HEK293 (cell line): ENCODE data around the gene LPIN1.

Source experiments
- CTCF ChIA-PET: fragments of 350-600 bp; formaldehyde crosslinking; extraction: SDS; loops from one replicate; lab custom pipeline; 2021; ENCODE audit warnings: antibody characterized with exemption; lab: Yijun Ruan, JAX
- POLR2A ChIA-PET: fragments of 300-600 bp; formaldehyde crosslinking; extraction: SDS; loops from one replicate; lab custom pipeline; 2020; ENCODE audit warnings: antibody characterized with exemption, inconsistent platforms; lab: Yijun Ruan, JAX
- H3K27ac ChIP-seq: fragments of 200-500 bp; sonication (Bioruptor generic); 2 replicates; pipeline ENCODE4 v1.5.1; 2014; ENCODE audit warnings: low read depth, low read length, control low read depth, inconsistent platforms; ENCODE audit errors: extremely low read depth
- H3K36me3 ChIP-seq, 2 experiments: fragments of 200-500 bp in 1 of 2; sonication (Bioruptor generic) in 1 of 2; 1 replicate in 1 of 2; 2 replicates in 1 of 2; pipeline ENCODE4 v1.5.1; 2014 to 2017; ENCODE audit warnings: inconsistent platforms in 2 of 2, low read length in 2 of 2; ENCODE audit not compliant: control insufficient read depth in 2 of 2, insufficient read depth in 1 of 2
- H3K4me1 ChIP-seq: fragments of 200-500 bp; sonication (Bioruptor generic); 2 replicates; pipeline ENCODE4 v1.5.1; 2014; ENCODE audit warnings: mild to moderate bottlenecking, low read length, inconsistent platforms; ENCODE audit not compliant: control insufficient read depth, insufficient read depth
- H3K4me3 ChIP-seq: 2 replicates; pipeline ENCODE4 v1.5.1; 2011; ENCODE audit warnings: low read depth, mild to moderate bottlenecking, control low read depth, low read length, moderate library complexity
- H3K9me3 ChIP-seq: fragments of 200-500 bp; sonication (Bioruptor generic); 2 replicates; pipeline ENCODE4 v1.5.1; 2014; ENCODE audit warnings: low read depth, low read length, inconsistent platforms; ENCODE audit not compliant: control insufficient read depth, insufficient read depth
- BCL11B ChIP-seq: fragments of 450-650 bp; formaldehyde crosslinking; IDR thresholded peaks from 2 replicates; pipeline ENCODE4 v1.5.1; 2016; ENCODE audit warnings: low read depth, missing biosample characterization, missing genetic modification characterization
- EGR2 ChIP-seq: fragments of 450-650 bp; formaldehyde crosslinking; IDR thresholded peaks from 2 replicates; pipeline ENCODE4 v1.5.1; 2016; ENCODE audit warnings: low read depth, missing biosample characterization, missing genetic modification characterization
- GLIS2 ChIP-seq: fragments of 450-650 bp; formaldehyde crosslinking; IDR thresholded peaks from 2 replicates; pipeline ENCODE4 v1.5.1; 2016; ENCODE audit warnings: missing biosample characterization, missing genetic modification characterization
- KLF7 ChIP-seq: fragments of 450-650 bp; formaldehyde crosslinking; IDR thresholded peaks from 2 replicates; pipeline ENCODE4 v1.5.1; 2016; ENCODE audit warnings: missing biosample characterization, missing genetic modification characterization, borderline replicate concordance
- PRDM1 ChIP-seq: fragments of 450-650 bp; formaldehyde crosslinking; IDR thresholded peaks from 2 replicates; pipeline ENCODE4; 2016; ENCODE audit warnings: missing biosample characterization, missing genetic modification characterization
- PRDM10 ChIP-seq: fragments of 450-650 bp; formaldehyde crosslinking; IDR thresholded peaks from 2 replicates; pipeline ENCODE4 v1.5.1; 2016; ENCODE audit warnings: missing biosample characterization, missing genetic modification characterization
- SP2 ChIP-seq: fragments of 450-650 bp; formaldehyde crosslinking; IDR thresholded peaks from 2 replicates; pipeline ENCODE4 v1.5.1; 2016; ENCODE audit warnings: missing biosample characterization, missing genetic modification characterization
- SP3 ChIP-seq: fragments of 450-650 bp; formaldehyde crosslinking; IDR thresholded peaks from 2 replicates; pipeline ENCODE4 v1.5.1; 2016; ENCODE audit warnings: missing biosample characterization, missing genetic modification characterization
- ZBTB17 ChIP-seq: fragments of 450-650 bp; formaldehyde crosslinking; IDR thresholded peaks from 2 replicates; pipeline ENCODE4 v1.5.1; 2016; ENCODE audit warnings: missing biosample characterization, missing genetic modification characterization
- ZFP69B ChIP-seq: fragments of 450-650 bp; formaldehyde crosslinking; IDR thresholded peaks from 2 replicates; pipeline ENCODE4 v1.5.1; 2016; ENCODE audit warnings: missing biosample characterization, missing genetic modification characterization
- ZIC2 ChIP-seq: fragments of 450-650 bp; formaldehyde crosslinking; IDR thresholded peaks from 2 replicates; pipeline ENCODE4 v1.5.1; 2016; ENCODE audit warnings: missing biosample characterization, missing genetic modification characterization
- ZNF10 ChIP-seq: fragments of 450-650 bp; formaldehyde crosslinking; IDR thresholded peaks from 2 replicates; pipeline ENCODE4 v1.5.1; 2017; ENCODE audit warnings: missing biosample characterization, missing genetic modification characterization
- ZNF114 ChIP-seq: fragments of 450-650 bp; formaldehyde crosslinking; IDR thresholded peaks from 2 replicates; pipeline ENCODE4 v1.5.0; 2017; ENCODE audit warnings: missing biosample characterization, missing genetic modification characterization
- ZNF19 ChIP-seq: fragments of 450-650 bp; formaldehyde crosslinking; IDR thresholded peaks from 2 replicates; pipeline ENCODE4; 2016; ENCODE audit warnings: missing biosample characterization, missing genetic modification characterization, low read depth
- ZNF202 ChIP-seq: fragments of 450-650 bp; formaldehyde crosslinking; IDR thresholded peaks from 2 replicates; pipeline ENCODE4 v1.5.1; 2016; ENCODE audit warnings: missing biosample characterization, missing genetic modification characterization, borderline replicate concordance
- ZNF354C ChIP-seq: fragments of 450-650 bp; formaldehyde crosslinking; IDR thresholded peaks from 2 replicates; pipeline ENCODE4 v1.5.1; 2016; ENCODE audit warnings: missing biosample characterization, missing genetic modification characterization, low read depth, borderline replicate concordance
- ZNF366 ChIP-seq: fragments of 450-650 bp; formaldehyde crosslinking; conservative IDR thresholded peaks from 2 replicates; pipeline ENCODE4 v1.5.1; 2016; ENCODE audit warnings: missing biosample characterization, missing genetic modification characterization
- ZNF549 ChIP-seq: fragments of 450-650 bp; IDR thresholded peaks from 2 replicates; pipeline ENCODE4 v1.5.1; 2018; ENCODE audit warnings: missing biosample characterization, missing genetic modification characterization, mild to moderate bottlenecking, inconsistent platforms, moderate library complexity
- ZNF558 ChIP-seq: fragments of 450-650 bp; formaldehyde crosslinking; IDR thresholded peaks from 2 replicates; pipeline ENCODE4 v1.5.1; 2016; ENCODE audit warnings: missing biosample characterization, missing genetic modification characterization
- ZNF621 ChIP-seq: fragments of 450-650 bp; formaldehyde crosslinking; IDR thresholded peaks from 2 replicates; pipeline ENCODE4 v1.5.1; 2017; ENCODE audit warnings: missing biosample characterization, missing genetic modification characterization
- ZNF639 ChIP-seq: fragments of 450-650 bp; formaldehyde crosslinking; IDR thresholded peaks from 2 replicates; pipeline ENCODE4 v1.5.1; 2016; ENCODE audit warnings: missing biosample characterization, missing genetic modification characterization
- ZNF654 ChIP-seq: fragments of 450-650 bp; formaldehyde crosslinking; IDR thresholded peaks from 2 replicates; pipeline ENCODE4 v1.5.1; 2016; ENCODE audit warnings: low read depth, missing biosample characterization, missing genetic modification characterization
- ZNF785 ChIP-seq: fragments of 450-650 bp; formaldehyde crosslinking; IDR thresholded peaks from 2 replicates; pipeline ENCODE4 v1.5.1; 2016; ENCODE audit warnings: missing biosample characterization, missing genetic modification characterization
- ZNF792 ChIP-seq: fragments of 450-650 bp; formaldehyde crosslinking; IDR thresholded peaks from 2 replicates; pipeline ENCODE4 v1.5.1; 2016; ENCODE audit warnings: missing biosample characterization, missing genetic modification characterization
- ZNF830 ChIP-seq: fragments of 450-650 bp; IDR thresholded peaks from 2 replicates; pipeline ENCODE4 v1.5.0; 2018; ENCODE audit warnings: missing biosample characterization, missing genetic modification characterization, low read depth, mild to moderate bottlenecking, moderate library complexity
- ZNF837 ChIP-seq: fragments of 450-650 bp; formaldehyde crosslinking; IDR thresholded peaks from 2 replicates; pipeline ENCODE4 v1.5.1; 2016; ENCODE audit warnings: missing biosample characterization, missing genetic modification characterization
- ZXDB ChIP-seq: fragments of 450-650 bp; formaldehyde crosslinking; IDR thresholded peaks from 2 replicates; pipeline ENCODE4 v1.5.1; 2016; ENCODE audit warnings: missing biosample characterization, missing genetic modification characterization

Gene LPIN1

GRCh38 chr2:11761259-11761658 lies 14.8 kb downstream of the LPIN1 start:
- ChIA-PET POLR2A (no interaction called here), CTCF (interaction anchor here (1.1 to 1.2 kb wide), 2 partner anchors 23 to 68 kb away, joined by 4 read pairs; no protein-coding TSS in a partner anchor)
- TF ChIP-seq ZNF654 (tag by site-specific recombination) (no peak), ZNF621 (no peak), ZNF549 (tag by site-specific recombination) (no peak), ZNF19 (tag by site-specific recombination) (no peak), GLIS2 (tag by site-specific recombination) (no peak), ZNF10 (no peak), ZNF114 (tag by site-specific recombination) (no peak), ZNF785 (tag by site-specific recombination) (no peak), ZNF639 (no peak), ZNF354C (tag by site-specific recombination) (no peak), EGR2 (no peak), PRDM1 (tag by site-specific recombination) (no peak), KLF7 (tag by site-specific recombination) (no peak), ZNF830 (tag by site-specific recombination) (no peak), ZBTB17 (no peak), PRDM10 (tag by site-specific recombination) (no peak), ZNF366 (tag by site-specific recombination) (no peak), ZFP69B (tag by site-specific recombination) (no peak)
- H3K4me3 ChIP-seq = no peak overlapping the region
- H3K4me1 ChIP-seq = no peaks in the 10 kb centered on the region
- no peak overlapping the region for H3K27ac ChIP-seq
- no peaks in the 10 kb centered on the region for H3K9me3 ChIP-seq
- H3K36me3 ChIP-seq = peaks cover 0 to 18% of the 10 kb centered on the region in 2 experiments; a peak in 1 of 3 replicates

GRCh38 chr2:11762031-11762430 lies 15.6 kb downstream of the LPIN1 start:
- Histone ChIP-seq H3K36me3 (peaks cover 0 to 26% of the 10 kb centered on the region in 2 experiments; a peak in 1 of 3 replicates), H3K4me1 (no peaks in the 10 kb centered on the region), H3K9me3 (no peaks in the 10 kb centered on the region), H3K27ac (no peak overlapping the region), H3K4me3 (no peak overlapping the region)
- TF ChIP-seq ZBTB17 = no peak
- no peak for TF ChIP-seq ZXDB
- no peak for TF ChIP-seq ZNF837
- TF ChIP-seq BCL11B (tag by site-specific recombination) = no peak
- TF ChIP-seq ZNF202 (tag by site-specific recombination) = no peak
- no peak for TF ChIP-seq PRDM1 (tag by site-specific recombination)
- TF ChIP-seq SP3 (tag by site-specific recombination) = no peak
- no peak for TF ChIP-seq SP2 (tag by site-specific recombination)
- no peak for TF ChIP-seq ZNF558
- no peak for TF ChIP-seq ZNF792
- TF ChIP-seq ZIC2 = no peak
- POLR2A ChIA-PET = no interaction called here
- CTCF ChIA-PET = interaction anchor here (1.0 kb wide), 1 partner anchor 22 kb away, joined by 3 read pairs; no protein-coding TSS in a partner anchor
